ENCODE results near the gene PRUNE1. TPM values are rescaled to one million over a fixed set of nuclear protein-coding genes. Genes with fewer than 3 reads are reported as not detected.

The PRUNE1 gene
- total RNA-seq, 1 experiment from 2014 or later, result 24.5 TPM

- POLR2A ChIA-PET, result no interaction called here
- no peaks in the 10 kb centered on the region for H3K36me3 Mint-ChIP-seq
- CTCF ChIA-PET, result interaction anchor here (0.5 to 3.3 kb wide), 3 partner anchors 18 to 48 kb away, joined by 5 to 21 read pairs (median 5); partner anchors contain the start of genes ANXA9 and C1orf56
- H3K27me3 Mint-ChIP-seq (ENCODE audit: low read depth), result no peaks in the 10 kb centered on the region
- TF ChIP-seq RELA (CRISPR knock-in tag; IDR thresholded peaks at IDR 0.05; ENCODE audit: borderline replicate concordance) (no peak), JAZF1 (CRISPR knock-in tag; IDR thresholded peaks at IDR 0.05) (no peak), ETV6 (CRISPR knock-in tag; IDR thresholded peaks at IDR 0.05) (no peak), NFE2L1 (CRISPR knock-in tag; IDR thresholded peaks at IDR 0.05) (no peak), CBFB (CRISPR knock-in tag; IDR thresholded peaks at IDR 0.05; ENCODE audit: low read depth) (no peak), ZNF396 (CRISPR knock-in tag; IDR thresholded peaks at IDR 0.05; ENCODE audit: borderline replicate concordance) (no peak), FOXP1 (CRISPR knock-in tag; IDR thresholded peaks at IDR 0.05; ENCODE audit: borderline replicate concordance) (no peak), MYBL2 (CRISPR knock-in tag; IDR thresholded peaks at IDR 0.05) (no peak), NR1H2 (CRISPR knock-in tag; IDR thresholded peaks at IDR 0.05) (no peak), GRHL2 (CRISPR knock-in tag; IDR thresholded peaks at IDR 0.05; ENCODE audit: insufficient replicate concordance, severe bottlenecking) (no peak), SMAD3 (CRISPR knock-in tag; IDR thresholded peaks at IDR 0.05; ENCODE audit: borderline replicate concordance) (no peak), ZSCAN18 (CRISPR knock-in tag; IDR thresholded peaks at IDR 0.05) (no peak), RORB (CRISPR knock-in tag; IDR thresholded peaks at IDR 0.05) (no peak), JUN (CRISPR knock-in tag; IDR thresholded peaks at IDR 0.05) (no peak)
- TF ChIP-seq, protein P1, sequence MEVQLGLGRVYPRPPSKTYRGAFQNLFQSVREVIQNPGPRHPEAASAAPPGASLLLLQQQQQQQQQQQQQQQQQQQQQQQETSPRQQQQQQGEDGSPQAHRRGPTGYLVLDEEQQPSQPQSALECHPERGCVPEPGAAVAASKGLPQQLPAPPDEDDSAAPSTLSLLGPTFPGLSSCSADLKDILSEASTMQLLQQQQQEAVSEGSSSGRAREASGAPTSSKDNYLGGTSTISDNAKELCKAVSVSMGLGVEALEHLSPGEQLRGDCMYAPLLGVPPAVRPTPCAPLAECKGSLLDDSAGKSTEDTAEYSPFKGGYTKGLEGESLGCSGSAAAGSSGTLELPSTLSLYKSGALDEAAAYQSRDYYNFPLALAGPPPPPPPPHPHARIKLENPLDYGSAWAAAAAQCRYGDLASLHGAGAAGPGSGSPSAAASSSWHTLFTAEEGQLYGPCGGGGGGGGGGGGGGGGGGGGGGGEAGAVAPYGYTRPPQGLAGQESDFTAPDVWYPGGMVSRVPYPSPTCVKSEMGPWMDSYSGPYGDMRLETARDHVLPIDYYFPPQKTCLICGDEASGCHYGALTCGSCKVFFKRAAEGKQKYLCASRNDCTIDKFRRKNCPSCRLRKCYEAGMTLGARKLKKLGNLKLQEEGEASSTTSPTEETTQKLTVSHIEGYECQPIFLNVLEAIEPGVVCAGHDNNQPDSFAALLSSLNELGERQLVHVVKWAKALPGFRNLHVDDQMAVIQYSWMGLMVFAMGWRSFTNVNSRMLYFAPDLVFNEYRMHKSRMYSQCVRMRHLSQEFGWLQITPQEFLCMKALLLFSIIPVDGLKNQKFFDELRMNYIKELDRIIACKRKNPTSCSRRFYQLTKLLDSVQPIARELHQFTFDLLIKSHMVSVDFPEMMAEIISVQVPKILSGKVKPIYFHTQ (CRISPR knock-in tag; IDR thresholded peaks at IDR 0.05), result no peak
- no peak for DNase-seq (ENCODE audit: low spot score)
- peaks cover 6% of the 10 kb centered on the region; the same call in 1 of the 2 replicates for H3K4me1 Mint-ChIP-seq
- no peaks in the 10 kb centered on the region for H3K9me3 Mint-ChIP-seq
- no peak overlapping the region for H3K27ac Mint-ChIP-seq
- no peak overlapping the region for H3K4me3 Mint-ChIP-seq
- no peak for ATAC-seq
Measured at GRCh38 chr1:150999051-150999674, 9.1 kb upstream of the PRUNE1 start.

- H3K27ac Mint-ChIP-seq, result no peak overlapping the region
- no peak overlapping the region for H3K4me3 Mint-ChIP-seq
- H3K36me3 Mint-ChIP-seq, result no peaks in the 10 kb centered on the region
- H3K27me3 Mint-ChIP-seq (ENCODE audit: low read depth), result no peaks in the 10 kb centered on the region
- no peaks in the 10 kb centered on the region for H3K9me3 Mint-ChIP-seq
- POLR2A ChIA-PET, result no interaction called here
- CTCF ChIA-PET, result interaction anchor here (1.0 to 3.3 kb wide), 2 partner anchors 19 to 48 kb away, joined by 5 to 21 read pairs; partner anchors contain the start of genes ANXA9 and C1orf56
- H3K4me1 Mint-ChIP-seq, result peaks cover 8% of the 10 kb centered on the region; the same call in 1 of the 2 replicates
- ATAC-seq, result no peak
- DNase-seq (ENCODE audit: low spot score), result no peak
- TF ChIP-seq ZNF416 (CRISPR knock-in tag; IDR thresholded peaks at IDR 0.05) (no peak), EMX1 (CRISPR knock-in tag; IDR thresholded peaks at IDR 0.05) (no peak), ATF6 (CRISPR knock-in tag; IDR thresholded peaks at IDR 0.05) (no peak), NR3C1 (CRISPR knock-in tag; conservative IDR thresholded peaks at IDR 0.05; ENCODE audit: low read depth) (no peak), NR2C2 (CRISPR knock-in tag; IDR thresholded peaks at IDR 0.05) (no peak), ARID4B (CRISPR knock-in tag; IDR thresholded peaks at IDR 0.05; ENCODE audit: borderline replicate concordance) (no peak), TCF7 (CRISPR knock-in tag; IDR thresholded peaks at IDR 0.05; ENCODE audit: low read depth) (no peak)
- TF ChIP-seq, protein P2, sequence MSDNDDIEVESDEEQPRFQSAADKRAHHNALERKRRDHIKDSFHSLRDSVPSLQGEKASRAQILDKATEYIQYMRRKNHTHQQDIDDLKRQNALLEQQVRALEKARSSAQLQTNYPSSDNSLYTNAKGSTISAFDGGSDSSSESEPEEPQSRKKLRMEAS (CRISPR knock-in tag; IDR thresholded peaks at IDR 0.05), result no peak
- TF ChIP-seq, protein P3, sequence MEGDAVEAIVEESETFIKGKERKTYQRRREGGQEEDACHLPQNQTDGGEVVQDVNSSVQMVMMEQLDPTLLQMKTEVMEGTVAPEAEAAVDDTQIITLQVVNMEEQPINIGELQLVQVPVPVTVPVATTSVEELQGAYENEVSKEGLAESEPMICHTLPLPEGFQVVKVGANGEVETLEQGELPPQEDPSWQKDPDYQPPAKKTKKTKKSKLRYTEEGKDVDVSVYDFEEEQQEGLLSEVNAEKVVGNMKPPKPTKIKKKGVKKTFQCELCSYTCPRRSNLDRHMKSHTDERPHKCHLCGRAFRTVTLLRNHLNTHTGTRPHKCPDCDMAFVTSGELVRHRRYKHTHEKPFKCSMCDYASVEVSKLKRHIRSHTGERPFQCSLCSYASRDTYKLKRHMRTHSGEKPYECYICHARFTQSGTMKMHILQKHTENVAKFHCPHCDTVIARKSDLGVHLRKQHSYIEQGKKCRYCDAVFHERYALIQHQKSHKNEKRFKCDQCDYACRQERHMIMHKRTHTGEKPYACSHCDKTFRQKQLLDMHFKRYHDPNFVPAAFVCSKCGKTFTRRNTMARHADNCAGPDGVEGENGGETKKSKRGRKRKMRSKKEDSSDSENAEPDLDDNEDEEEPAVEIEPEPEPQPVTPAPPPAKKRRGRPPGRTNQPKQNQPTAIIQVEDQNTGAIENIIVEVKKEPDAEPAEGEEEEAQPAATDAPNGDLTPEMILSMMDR (IDR thresholded peaks at IDR 0.05), result no peak
Measured at GRCh38 chr1:150999926-151000325, 8.3 kb upstream of the PRUNE1 start.
